ENCODE data around the gene BCL2L13.
A peak's percentile ranks its signal among the peaks of the same experiment; 100 is the strongest.
"Not testable (repeated sequence)": the region's sequence is repeated elsewhere in the genome, so short reads cannot be mapped to it uniquely, and the experiment has no call there.

The BCL2L13 gene

DNA sequence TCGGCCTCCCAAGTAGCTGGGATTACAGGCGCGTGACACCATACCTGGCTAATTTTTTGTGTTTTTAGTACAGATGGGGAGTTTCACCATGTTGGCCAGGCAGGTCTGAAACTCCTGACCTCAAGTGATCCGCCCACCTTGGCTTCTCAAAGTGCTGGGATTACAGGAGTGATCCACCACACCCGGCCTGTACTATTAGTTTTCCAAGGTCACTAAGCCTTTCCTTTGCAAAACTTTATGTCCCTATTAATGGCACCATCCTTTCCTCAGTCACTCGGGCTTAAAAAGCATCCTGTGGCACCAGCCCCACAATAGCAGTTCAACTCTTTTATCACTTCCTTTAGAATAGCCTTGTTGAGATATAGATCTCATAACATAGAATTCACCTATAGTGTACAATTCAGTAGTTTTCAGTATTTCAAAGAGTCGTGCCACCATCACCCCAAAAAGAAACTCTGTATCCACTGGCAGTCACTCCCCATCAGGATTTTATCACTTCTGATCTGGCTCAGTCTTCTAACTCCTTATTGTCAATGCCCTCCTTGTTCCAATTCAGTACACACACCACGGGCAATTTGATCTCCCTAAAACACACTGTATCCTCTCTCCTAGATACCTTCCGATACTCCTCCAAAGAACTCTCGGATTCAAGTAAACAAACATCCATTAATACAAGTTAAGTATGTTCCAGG lies 921 bp upstream of the BCL2L13 start:
- no peaks in the 10 kb centered on the region for H3K36me3 ChIP-seq (ENCODE audit: control insufficient read depth, insufficient read depth, low read length, severe bottlenecking)
- H3K4me3 ChIP-seq (ENCODE audit: low read length) = peak overlapping the region; percentile 95
- DNase-seq (ENCODE audit: low read depth) = no peak
- H3K9ac ChIP-seq (ENCODE audit: low read length) = peak overlapping the region; percentile 96
- no peaks in the 10 kb centered on the region for H3K9me3 ChIP-seq (ENCODE audit: control insufficient read depth, low read length)
- H3K4me1 ChIP-seq (ENCODE audit: control insufficient read depth, insufficient read depth, low read length) = peaks cover 30% of the 10 kb centered on the region
- H3K27me3 ChIP-seq (replicated peaks; ENCODE audit: control insufficient read depth, insufficient read depth, low read length) = no peaks in the 10 kb centered on the region

DNA sequence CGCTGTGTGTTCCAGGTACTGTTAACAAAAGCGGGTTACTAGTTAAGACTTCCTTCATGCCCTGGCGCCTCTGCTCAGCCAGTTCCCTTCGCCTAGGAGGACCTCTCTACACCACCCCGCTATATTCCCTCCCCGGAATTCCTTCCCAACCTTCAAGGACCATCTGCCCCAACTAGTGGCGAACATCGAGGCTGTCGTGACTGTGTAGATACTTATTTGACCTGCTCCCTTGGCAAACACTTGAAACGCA lies 450 bp upstream of the BCL2L13 start:
- Histone ChIP-seq H3K4me3 (ENCODE audit: low read length) (peak overlapping the region; percentile 95), H3K27me3 (replicated peaks; ENCODE audit: control insufficient read depth, insufficient read depth, low read length) (no peaks in the 10 kb centered on the region), H3K36me3 (ENCODE audit: control insufficient read depth, insufficient read depth, low read length, severe bottlenecking) (no peaks in the 10 kb centered on the region), H3K9ac (ENCODE audit: low read length) (peak overlapping the region; percentile 96), H3K9me3 (ENCODE audit: control insufficient read depth, low read length) (no peaks in the 10 kb centered on the region), H3K4me1 (ENCODE audit: control insufficient read depth, insufficient read depth, low read length) (peaks cover 27% of the 10 kb centered on the region)
- DNase-seq (ENCODE audit: low read depth) = no peak

DNA sequence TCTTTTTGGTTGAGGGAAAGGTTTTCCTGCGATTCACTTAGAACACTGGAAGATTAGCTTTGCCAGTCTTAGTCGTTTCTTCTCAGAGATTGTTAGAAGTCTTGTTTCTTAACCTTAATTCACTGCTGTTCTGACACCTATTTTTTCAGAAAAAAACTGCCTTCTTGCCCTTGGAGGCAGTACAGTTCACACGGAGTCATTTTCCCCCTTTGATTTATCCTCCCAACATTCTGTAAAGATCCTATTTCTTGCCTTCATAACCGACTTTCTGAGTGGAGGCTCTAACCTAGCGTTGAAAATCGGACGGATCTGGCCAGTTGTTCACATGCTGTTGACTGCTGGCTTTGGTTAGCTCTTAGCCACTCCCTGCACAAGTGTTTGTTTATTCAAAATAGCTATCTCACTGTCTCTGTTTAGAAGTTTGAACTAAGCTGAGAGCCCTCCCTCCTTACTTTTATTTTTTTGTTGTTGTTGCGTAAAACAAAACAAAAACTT lies 737 bp downstream of the BCL2L13 start:
- DNase-seq (ENCODE audit: low read depth) = peak; percentile 88

DNA sequence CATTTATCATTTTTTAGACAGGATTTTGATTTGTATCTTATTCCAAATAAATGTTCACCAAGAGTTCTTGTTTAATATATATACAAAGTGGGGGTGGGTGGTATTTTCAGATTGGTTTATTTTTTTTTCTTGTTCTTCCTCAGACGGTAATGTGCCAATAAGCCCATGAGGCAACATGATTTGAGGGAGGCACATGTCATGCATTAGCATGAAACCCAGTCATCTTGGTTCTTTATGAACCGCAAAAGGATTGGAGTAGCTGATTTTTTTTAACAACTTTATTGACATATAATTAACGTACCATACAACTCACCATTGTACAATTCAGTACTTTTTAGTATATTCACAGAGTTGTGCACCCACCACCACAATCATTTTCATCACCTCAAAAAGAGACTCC lies 2.7 kb downstream of the BCL2L13 start:
- Histone ChIP-seq H3K9me3 (ENCODE audit: control insufficient read depth, low read length) (no peaks in the 10 kb centered on the region), H3K4me1 (ENCODE audit: control insufficient read depth, insufficient read depth, low read length) (peaks cover 23% of the 10 kb centered on the region), H3K27me3 (replicated peaks; ENCODE audit: control insufficient read depth, insufficient read depth, low read length) (no peaks in the 10 kb centered on the region), H3K9ac (ENCODE audit: low read length) (no peak overlapping the region), H3K36me3 (ENCODE audit: control insufficient read depth, insufficient read depth, low read length, severe bottlenecking) (no peaks in the 10 kb centered on the region), H3K4me3 (ENCODE audit: low read length) (no peak overlapping the region)
- no peak for DNase-seq (ENCODE audit: low read depth)

More for the DNA sequence above, 737 bp downstream of the BCL2L13 start:
- no peaks in the 10 kb centered on the region for H3K27me3 ChIP-seq (replicated peaks; ENCODE audit: control insufficient read depth, insufficient read depth, low read length)
- H3K9me3 ChIP-seq (ENCODE audit: control insufficient read depth, low read length) = no peaks in the 10 kb centered on the region
- peak overlapping the region; percentile 96 for H3K9ac ChIP-seq (ENCODE audit: low read length)
- H3K4me3 ChIP-seq (ENCODE audit: low read length) = peak overlapping the region; percentile 95
- H3K4me1 ChIP-seq (ENCODE audit: control insufficient read depth, insufficient read depth, low read length) = peaks cover 18% of the 10 kb centered on the region
- no peaks in the 10 kb centered on the region for H3K36me3 ChIP-seq (ENCODE audit: control insufficient read depth, insufficient read depth, low read length, severe bottlenecking)

DNA sequence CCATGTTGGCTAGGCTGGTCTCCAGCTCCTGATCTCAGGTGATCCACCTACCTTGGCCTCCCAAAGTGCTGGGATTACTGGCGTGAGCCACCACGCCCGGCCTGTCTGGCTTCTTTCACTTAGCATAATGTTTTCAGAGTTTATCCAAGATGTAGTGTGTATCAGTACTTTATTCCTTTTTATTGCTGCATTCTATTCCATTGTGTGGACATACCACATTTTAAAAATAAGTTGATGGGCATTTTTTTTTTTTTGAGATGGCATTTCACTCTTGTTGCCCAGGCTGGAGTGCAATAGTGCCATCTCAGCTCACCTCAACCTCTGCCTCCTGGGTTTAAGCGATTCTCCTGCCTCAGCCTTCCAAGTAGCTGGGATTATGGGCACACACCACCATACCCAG lies 3.8 kb downstream of the BCL2L13 start:
- H3K4me3 ChIP-seq (ENCODE audit: low read length); H3K27me3 ChIP-seq (replicated peaks; ENCODE audit: control insufficient read depth, insufficient read depth, low read length); DNase-seq (ENCODE audit: low read depth); H3K9me3 ChIP-seq (ENCODE audit: control insufficient read depth, low read length); H3K36me3 ChIP-seq (ENCODE audit: control insufficient read depth, insufficient read depth, low read length, severe bottlenecking); H3K9ac ChIP-seq (ENCODE audit: low read length): not testable (repeated sequence)
- peaks cover 25% of the 10 kb centered on the region for H3K4me1 ChIP-seq (ENCODE audit: control insufficient read depth, insufficient read depth, low read length)

DNA sequence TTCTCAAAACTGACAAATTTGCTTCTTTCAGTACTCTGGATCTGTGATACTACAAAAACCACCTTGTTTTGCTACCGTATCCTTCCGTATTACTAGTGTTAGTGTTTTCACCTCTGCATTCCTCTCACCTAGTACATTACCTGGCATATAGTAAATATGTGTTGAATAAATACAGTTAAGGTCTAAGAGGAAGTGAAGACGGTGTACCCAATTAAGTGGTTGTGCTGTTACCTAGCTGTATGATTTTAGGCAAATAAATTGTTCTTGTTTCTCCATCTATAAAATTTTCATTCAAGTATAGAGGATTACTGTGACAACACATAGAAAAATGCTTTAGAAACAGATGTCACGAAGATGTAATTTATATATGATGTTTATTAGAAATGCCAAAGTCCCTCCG lies 8.9 kb downstream of the BCL2L13 start:
- no peaks in the 10 kb centered on the region for H3K9me3 ChIP-seq (ENCODE audit: control insufficient read depth, low read length)
- peaks cover 5% of the 10 kb centered on the region for H3K36me3 ChIP-seq (ENCODE audit: control insufficient read depth, insufficient read depth, low read length, severe bottlenecking)
- H3K4me1 ChIP-seq (ENCODE audit: control insufficient read depth, insufficient read depth, low read length) = peaks cover 27% of the 10 kb centered on the region
- no peak for DNase-seq (ENCODE audit: low read depth)
- H3K9ac ChIP-seq (ENCODE audit: low read length) = no peak overlapping the region
- H3K4me3 ChIP-seq (ENCODE audit: low read length) = no peak overlapping the region
- no peaks in the 10 kb centered on the region for H3K27me3 ChIP-seq (replicated peaks; ENCODE audit: control insufficient read depth, insufficient read depth, low read length)

DNA sequence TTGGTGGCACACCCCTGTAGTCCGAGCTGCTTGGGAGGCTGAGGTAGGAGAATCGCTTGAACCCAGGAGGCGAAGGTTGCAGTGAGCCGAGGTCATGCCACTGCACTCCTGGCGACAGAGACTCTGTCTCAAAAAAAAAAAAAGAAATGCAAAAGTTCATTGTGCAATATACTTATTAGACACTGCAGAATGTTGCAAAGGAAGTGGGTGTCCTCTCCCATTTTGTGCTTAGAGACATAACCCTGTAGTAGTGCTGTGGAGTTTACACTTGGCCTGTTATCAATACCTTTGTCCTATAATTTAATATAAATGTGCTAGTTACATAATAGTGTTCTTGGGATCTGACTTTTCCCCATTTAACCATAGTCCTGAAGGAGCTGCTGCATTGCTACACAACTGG lies 9.4 kb downstream of the BCL2L13 start:
- peaks cover 27% of the 10 kb centered on the region for H3K4me1 ChIP-seq (ENCODE audit: control insufficient read depth, insufficient read depth, low read length)
- H3K4me3 ChIP-seq (ENCODE audit: low read length) = peak overlapping the region; percentile 35
- peak overlapping the region; percentile 66 for H3K9ac ChIP-seq (ENCODE audit: low read length)
- H3K36me3 ChIP-seq (ENCODE audit: control insufficient read depth, insufficient read depth, low read length, severe bottlenecking) = peaks cover 5% of the 10 kb centered on the region
- H3K9me3 ChIP-seq (ENCODE audit: control insufficient read depth, low read length) = no peaks in the 10 kb centered on the region
- DNase-seq (ENCODE audit: low read depth) = no peak
- H3K27me3 ChIP-seq (replicated peaks; ENCODE audit: control insufficient read depth, insufficient read depth, low read length) = no peaks in the 10 kb centered on the region

DNA sequence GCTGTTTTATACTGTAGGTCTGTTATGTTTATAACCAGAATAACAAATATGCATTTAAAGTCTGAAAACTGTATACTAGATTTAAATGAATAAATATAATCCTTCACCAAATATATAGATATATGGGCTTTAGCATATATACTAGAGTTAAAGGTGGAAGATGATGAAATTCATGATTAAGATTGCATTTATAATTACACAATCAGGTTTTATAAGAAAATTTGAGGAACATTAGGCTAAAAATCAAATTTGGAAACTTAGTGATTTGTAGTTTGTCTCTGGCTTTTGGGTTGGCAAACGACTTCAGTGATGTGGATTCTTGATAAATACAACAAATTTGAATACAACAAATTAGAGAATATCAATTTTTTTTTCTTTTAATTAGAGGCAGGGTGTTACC lies 10.0 kb downstream of the BCL2L13 start:
- H3K27me3 ChIP-seq (replicated peaks; ENCODE audit: control insufficient read depth, insufficient read depth, low read length) = no peaks in the 10 kb centered on the region
- DNase-seq (ENCODE audit: low read depth) = peak; percentile 36
- H3K4me3 ChIP-seq (ENCODE audit: low read length) = peak overlapping the region; percentile 35
- H3K36me3 ChIP-seq (ENCODE audit: control insufficient read depth, insufficient read depth, low read length, severe bottlenecking) = peaks cover 11% of the 10 kb centered on the region
- no peaks in the 10 kb centered on the region for H3K9me3 ChIP-seq (ENCODE audit: control insufficient read depth, low read length)
- H3K4me1 ChIP-seq (ENCODE audit: control insufficient read depth, insufficient read depth, low read length) = peaks cover 27% of the 10 kb centered on the region
- H3K9ac ChIP-seq (ENCODE audit: low read length) = peak overlapping the region; percentile 66

DNA sequence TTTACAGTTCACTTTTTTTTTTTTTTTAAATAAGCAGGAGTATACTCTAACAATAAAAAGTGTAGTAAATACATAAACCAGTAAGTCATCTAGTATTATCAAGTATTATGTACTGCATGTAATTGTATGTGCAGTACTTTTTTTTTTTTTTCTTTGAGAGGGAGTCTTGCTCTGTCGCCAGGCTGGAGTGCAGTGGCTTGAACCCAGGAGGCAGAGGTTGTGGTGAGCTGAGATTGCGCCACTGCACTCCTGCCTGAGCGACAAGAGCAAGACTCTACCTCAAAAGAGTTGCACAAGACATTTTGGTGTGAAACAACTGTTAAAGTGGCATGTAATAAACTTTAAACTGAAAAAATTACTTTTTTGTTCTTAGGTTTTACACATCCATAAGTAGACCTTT lies 16.7 kb downstream of the BCL2L13 start:
- Histone ChIP-seq H3K4me3 (ENCODE audit: low read length) (no peak overlapping the region), H3K4me1 (ENCODE audit: control insufficient read depth, insufficient read depth, low read length) (peaks cover 16% of the 10 kb centered on the region), H3K36me3 (ENCODE audit: control insufficient read depth, insufficient read depth, low read length, severe bottlenecking) (peaks cover 37% of the 10 kb centered on the region), H3K9ac (ENCODE audit: low read length) (no peak overlapping the region), H3K27me3 (replicated peaks; ENCODE audit: control insufficient read depth, insufficient read depth, low read length) (no peaks in the 10 kb centered on the region), H3K9me3 (ENCODE audit: control insufficient read depth, low read length) (no peaks in the 10 kb centered on the region)
- DNase-seq (ENCODE audit: low read depth) = no peak

DNA sequence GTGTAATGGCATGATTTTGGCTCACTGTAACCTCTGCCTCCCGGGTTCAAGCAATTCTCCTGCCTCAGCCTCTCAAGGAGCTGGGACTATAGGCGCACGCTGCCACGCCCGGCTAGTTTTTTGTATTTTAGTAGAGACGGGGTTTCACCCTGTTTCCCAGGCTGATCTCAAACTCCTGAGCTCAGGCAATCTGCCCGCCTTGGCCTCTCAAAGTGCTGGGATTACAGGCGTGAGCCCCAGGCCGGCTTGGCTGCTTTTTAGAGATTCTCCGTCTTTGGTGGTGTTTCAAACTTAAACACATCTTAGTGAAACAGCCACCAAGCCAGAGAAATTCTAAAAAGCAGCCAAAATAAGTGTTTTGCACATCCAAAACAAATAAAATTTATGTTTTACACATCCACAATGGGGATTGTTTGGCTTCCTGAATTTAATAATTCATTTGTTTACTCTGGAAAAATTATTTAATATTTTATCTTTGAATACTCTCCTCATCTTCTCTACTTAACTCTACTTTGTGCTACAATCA lies 18.4 kb downstream of the BCL2L13 start:
- H3K9me3 ChIP-seq (ENCODE audit: control insufficient read depth, low read length) = no peaks in the 10 kb centered on the region
- H3K36me3 ChIP-seq (ENCODE audit: control insufficient read depth, insufficient read depth, low read length, severe bottlenecking) = peaks cover 35% of the 10 kb centered on the region

DNA sequence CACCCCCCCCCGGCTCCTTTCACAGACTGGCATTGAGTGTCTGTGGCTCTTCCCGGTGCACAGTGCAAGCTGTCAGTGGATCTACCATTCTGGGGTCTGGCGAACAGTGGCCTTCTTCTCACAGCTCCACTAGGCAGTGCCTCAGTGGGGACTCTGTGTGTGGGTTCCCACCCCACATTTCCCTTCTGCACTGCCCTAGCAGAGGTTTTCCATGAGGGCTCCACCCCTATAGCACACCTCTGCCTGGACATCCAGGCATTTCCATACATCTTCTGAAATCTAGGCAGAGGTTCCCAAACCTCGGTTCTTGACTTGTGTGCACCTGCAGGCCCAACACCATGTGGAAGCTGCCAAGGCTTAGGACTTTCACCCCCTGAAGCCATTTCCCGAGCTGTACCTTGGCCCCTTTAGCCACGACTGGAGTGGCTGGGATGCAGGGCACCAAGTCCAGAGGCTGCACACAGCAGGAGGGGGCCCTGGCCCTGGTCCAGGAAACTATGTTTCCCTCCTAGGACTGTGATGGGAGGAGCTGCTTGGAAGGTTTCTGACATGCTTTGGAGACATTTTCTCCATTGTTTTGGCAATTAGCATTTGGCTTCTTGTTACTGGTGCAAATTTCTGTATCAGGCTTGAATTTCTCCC lies 26.0 kb downstream of the BCL2L13 start:
- H3K4me1 ChIP-seq (ENCODE audit: control insufficient read depth, insufficient read depth, low read length) = peaks cover 6% of the 10 kb centered on the region
- DNase-seq (ENCODE audit: low read depth) = no peak
- no peak overlapping the region for H3K4me3 ChIP-seq (ENCODE audit: low read length)
- no peaks in the 10 kb centered on the region for H3K27me3 ChIP-seq (replicated peaks; ENCODE audit: control insufficient read depth, insufficient read depth, low read length)
- H3K36me3 ChIP-seq (ENCODE audit: control insufficient read depth, insufficient read depth, low read length, severe bottlenecking) = peaks cover 39% of the 10 kb centered on the region
- H3K9ac ChIP-seq (ENCODE audit: low read length) = no peak overlapping the region
- H3K9me3 ChIP-seq (ENCODE audit: control insufficient read depth, low read length) = no peaks in the 10 kb centered on the region

More for the DNA sequence above, 18.4 kb downstream of the BCL2L13 start:
- H3K4me1 ChIP-seq (ENCODE audit: control insufficient read depth, insufficient read depth, low read length) = peaks cover 16% of the 10 kb centered on the region
- no peak overlapping the region for H3K4me3 ChIP-seq (ENCODE audit: low read length)
- no peaks in the 10 kb centered on the region for H3K27me3 ChIP-seq (replicated peaks; ENCODE audit: control insufficient read depth, insufficient read depth, low read length)
- peak overlapping the region; percentile 54 for H3K9ac ChIP-seq (ENCODE audit: low read length)
- DNase-seq (ENCODE audit: low read depth) = no peak

All from adipocyte (in vitro differentiated cells).